CD4-positive, alpha-beta T cell treated with Interferon gamma for 1 hour (primary cell): ENCODE data around the gene SUV39H2.
"Not testable (repeated sequence)": the region's sequence is repeated elsewhere in the genome, so short reads cannot be mapped to it uniquely, and the experiment has no call there.

Source experiments
- DNase-seq: peaks from one replicate; pipeline ENCODE4 v3.0.0-alpha.2; 2020

SUV39H2 gene

DNA sequence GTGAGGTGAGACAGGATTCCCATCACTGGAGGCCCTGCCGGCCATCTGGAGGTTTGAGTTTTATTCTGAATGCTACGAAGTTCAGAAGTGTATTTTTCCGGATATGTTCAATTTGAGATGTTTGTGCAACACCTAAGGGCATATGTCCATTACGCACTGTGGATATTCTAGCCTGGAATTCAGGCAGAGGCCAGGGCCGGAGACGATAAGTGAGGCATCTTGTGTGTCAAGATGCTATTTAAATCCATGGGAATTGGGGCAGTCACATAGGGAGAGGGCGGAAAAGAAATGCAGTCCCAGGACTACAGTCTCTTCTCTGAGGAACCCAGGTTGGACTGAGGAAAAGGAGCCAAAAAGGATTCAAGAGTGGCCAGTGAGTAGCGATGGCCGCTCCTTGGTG lies 1.9 kb upstream of the SUV39H2 start:
- DNase-seq, result no peak

DNA sequence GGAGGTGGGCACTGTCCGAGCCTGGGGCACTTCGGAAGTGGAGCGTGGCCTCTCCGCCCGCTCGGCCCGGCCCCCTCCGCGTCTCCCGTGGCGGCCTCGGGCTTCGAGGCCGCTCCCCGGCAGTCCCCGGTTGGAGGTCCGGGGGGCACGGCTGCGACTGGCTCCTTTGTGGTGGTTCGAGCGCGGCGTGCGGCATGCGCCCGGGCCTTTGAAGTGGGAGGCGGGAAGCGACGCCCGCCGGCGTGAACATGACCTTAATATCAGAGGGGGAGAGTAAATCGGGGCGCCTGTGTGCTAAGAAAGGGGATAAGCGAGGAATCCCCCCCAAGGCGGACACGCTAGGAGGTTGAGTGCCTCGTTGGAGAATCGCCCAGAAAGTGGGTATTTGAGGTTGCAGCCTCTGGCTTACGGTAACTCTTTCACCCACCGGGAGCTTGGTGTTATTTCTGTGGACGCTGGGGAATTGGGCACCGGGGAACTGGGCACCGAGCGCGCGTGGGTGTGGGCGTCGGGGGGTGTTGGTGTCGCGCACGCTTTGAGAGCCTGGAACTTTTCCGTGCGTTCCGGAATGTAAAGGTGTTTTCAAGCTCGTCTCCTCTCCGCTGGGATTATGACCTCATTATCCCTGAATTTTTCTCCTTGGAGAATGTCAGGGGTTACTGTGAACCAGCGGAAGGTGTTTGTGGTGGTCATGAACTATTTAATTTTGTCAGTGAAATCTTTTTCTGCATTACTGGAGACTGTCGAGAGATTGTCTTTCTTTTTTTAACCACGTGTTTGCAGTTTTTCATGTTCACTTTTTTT lies 660 bp downstream of the SUV39H2 start:
- peak; percentile 19 for DNase-seq

DNA sequence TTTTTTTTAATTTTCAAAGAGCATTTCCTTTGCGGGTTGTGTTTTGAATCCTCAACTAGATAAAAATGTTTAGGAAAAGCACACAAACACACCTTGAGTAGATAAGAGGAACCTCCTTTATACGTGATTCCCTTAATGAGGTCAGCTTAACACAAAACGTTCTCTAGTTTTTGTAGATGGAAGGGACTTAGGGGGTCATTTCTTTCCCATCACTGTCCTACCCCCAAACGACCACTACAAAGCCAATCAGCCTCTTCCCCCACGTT lies 1.2 kb downstream of the SUV39H2 start:
- no peak for DNase-seq

DNA sequence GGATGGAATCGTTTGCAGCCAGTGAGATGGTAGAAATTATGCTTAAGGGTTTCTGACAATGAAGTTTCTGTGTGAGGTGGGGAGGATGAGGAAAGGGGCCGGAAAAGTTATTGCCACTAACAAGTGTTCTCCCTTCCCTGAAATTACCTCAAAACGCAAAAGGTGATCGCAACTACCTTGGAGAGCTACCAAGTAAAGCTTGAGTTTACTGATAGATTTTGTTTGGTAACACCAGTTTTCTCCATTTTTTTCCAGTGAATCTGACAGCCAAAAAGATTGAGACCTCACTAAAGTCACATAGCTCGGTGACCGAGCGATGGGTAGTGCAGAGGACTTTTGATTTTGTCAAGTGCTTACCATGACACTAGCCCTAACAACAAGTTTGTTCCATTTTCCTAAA lies 1.6 kb downstream of the SUV39H2 start:
- DNase-seq, result no peak

DNA sequence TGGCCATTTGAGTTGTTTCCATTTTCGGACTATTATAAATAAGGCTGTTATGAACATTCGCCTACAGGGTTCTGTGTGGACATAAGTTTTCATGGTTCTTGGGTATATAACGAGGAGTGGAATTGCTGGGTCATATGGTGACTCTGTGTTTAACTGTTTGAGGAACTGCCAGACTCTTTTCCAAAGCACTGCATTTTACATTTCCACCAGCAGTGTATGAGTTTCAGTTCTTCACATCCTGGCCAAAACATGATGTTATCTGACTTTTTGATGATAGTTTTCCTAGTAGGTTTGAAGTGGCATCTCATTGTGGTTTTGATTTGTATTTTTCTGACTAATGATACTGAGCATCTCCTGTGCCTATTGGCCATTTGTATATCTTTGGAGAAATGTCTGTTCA lies 5.4 kb downstream of the SUV39H2 start:
- no peak for DNase-seq

DNA sequence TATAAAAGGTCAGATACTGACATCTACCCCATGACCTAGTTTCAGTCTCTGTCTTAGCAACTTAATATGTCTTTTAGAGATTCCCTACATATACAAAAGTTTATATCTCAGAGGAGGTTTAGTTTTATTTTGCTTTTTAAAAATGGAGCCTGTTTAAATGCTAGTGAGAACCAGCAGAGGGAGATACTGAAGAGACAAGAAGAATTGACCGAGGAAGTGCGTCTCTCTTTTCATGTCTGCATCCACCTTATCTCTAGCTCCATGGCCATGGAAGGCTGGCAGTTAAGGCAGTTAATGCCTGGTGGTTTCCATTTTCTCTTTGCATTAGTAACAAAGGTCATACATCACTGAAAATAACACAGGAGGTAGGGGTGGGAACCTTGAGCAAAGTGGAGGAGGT lies 10.7 kb downstream of the SUV39H2 start:
- no peak for DNase-seq

DNA sequence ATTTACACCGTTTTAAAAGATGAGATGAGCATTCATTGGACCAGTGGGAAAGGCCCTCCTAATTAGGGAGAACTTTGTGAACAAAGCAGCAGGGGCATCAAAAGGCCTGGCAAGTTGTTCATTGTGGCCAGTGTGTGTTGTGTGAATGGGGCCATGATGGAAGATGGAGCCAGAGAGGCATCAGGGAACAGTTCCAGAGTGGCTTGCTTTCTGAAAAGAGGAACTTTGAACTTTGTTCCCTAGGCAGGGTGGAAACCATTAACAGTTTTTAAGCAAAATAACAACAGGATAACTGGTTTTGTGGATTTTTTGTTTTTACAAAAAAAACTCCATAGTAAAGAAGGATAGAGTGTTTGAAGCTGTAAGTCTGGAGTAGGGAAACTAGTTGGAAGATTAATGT lies 12.5 kb downstream of the SUV39H2 start:
- DNase-seq, result no peak

DNA sequence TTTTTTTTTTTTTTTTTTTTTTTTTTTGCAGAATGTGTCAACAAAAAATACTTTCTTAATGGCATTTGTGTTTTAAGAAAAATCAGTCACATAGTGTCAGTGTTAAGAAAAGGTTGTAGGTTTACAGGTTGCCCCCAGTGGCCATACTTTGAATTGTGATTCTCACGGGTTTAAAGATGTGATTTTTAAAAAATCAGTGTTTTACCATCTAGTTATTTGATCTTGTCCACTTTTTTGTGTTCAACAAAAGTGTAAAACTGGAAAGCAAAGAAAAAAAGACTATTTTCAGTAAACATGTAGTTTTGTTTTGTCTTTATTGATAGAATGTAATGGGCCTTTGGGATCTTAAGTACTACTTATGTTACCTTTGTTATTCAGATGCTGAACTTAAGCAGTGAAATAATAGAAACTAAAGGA lies 25.7 kb downstream of the SUV39H2 start:
- peak; percentile 4 for DNase-seq

DNA sequence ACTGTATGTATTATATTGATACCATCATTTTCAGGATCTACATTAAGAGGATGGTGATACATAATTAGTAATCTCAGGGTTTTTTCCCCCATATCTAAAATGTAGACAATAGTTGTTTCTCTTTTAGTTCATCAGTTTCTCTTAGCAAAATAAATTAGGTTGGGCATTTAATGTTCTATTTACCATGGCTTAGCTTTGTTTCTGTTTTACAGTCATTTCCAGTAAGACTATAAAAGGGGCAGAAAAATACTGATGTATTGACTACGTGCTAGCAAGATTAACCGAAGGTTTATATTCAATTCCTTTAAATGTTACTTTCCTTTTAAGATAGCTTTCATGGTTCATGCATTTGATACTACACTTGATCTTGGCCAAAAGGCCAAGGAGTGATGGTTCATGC lies 26.2 kb downstream of the SUV39H2 start:
- DNase-seq, result no peak

DNA sequence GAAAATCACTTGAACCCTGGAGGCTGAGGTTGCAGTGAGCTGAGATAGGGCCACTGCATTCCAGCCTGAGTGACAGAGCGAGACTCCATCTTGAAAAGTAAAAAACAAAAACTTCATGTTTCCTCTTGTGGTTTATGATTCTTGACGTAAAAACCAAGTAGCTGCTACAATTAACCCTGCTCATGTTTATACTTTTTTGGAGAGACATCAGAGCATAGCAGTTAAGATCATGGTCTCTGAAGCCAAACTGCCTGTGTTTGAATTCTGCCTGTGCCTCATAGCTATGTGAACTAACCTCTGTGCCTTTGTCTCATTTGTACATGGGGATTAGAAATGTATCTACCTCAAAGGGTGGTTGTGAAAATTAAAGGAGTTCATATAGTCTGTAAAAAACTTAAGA lies 27.2 kb downstream of the SUV39H2 start:
- no peak for DNase-seq

DNA sequence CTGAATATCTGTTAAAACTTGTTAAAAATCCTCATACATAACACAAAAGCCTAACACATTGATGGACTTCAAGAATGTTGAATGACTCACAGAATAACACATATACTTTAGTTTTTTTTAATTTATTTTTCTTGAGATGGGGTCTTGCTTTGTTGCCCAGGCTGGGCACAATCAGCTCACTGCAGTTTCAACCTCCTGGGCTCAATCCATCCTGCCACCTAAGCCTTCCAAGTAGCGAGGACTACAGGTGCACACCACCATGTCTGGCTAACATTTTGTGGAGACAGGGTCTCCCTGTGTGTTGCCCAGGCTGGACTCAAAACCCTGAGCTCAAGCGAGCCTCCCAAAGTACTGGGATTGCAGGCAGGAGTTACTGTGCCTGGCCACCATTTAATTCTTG lies 28.1 kb downstream of the SUV39H2 start:
- no peak for DNase-seq

DNA sequence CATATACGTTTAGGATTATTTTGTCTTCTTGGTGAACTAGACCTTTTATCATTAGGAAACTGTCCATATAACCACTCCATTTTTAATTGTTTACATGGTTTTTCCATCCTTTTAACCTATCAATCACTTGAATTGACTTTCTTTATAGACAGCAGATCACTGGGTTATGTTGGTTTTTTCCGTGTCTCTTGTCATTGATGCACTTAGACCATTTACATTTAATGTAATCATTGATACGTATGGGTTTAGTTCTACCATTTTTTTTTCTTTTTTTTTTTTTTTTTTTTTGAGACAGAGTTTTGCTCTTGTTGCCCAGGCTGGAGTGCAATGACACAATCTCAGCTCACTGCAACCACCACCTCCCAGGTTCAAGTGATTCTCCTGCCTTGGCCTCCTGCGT lies 28.9 kb downstream of the SUV39H2 start:
- not testable (repeated sequence) for DNase-seq

DNA sequence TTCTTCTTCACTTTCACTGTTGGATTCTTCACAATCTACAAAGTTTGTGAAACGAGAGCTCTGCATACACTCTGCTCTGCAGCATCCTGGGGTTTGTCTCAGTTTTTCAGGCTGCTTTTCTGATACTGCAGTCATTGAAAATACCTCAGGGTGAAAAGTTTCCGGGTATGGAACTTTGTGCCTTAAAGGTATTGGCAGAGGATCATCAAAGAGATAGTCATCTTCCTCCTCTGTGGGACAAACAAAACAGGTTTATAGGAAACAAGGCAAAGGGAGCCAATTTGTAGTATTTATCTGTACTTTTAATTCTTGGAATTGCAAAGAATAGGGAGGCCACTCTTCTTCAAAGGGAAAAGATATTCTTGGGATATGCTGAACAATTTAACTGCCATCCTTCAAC lies 30.4 kb downstream of the SUV39H2 start:
- DNase-seq, result no peak

DNA sequence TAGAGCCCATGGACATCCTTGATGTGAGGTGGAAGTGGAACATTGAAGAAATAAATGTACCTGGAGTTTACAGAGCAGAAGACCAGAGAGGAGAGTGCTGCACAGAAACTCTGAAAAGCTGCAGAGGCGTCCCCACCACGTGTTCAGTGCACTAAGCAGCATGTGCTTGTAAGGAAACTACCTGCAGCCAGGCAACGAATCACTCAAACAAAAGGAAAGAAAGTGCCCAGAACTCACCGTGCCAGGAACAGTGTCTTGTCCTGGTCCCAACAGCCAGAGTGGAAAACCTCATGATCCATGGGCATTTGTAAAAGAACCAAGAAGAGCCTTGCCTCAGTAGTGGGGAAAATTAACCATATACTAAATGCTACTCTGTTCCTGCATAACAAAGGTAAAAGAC lies 32.3 kb downstream of the SUV39H2 start:
- DNase-seq, result no peak

DNA sequence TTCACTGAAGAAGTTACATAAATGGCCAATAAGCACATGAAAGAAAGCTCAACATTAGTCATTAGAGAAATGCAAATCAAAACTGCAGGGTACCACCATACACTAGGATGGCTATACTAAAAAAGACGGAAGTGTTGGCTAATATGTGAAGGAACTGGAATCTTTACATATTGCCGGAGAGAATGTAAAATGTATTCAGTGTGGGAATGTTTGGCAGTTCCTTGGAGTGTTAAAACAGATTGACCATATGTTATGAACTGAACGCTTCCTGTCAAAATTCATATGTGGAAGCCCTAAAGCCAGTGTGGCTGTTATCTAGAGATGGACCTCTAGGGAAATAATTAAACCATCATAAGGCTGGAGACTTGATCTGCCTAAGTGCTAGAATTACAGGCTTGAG lies 33.1 kb downstream of the SUV39H2 start:
- DNase-seq, result no peak

DNA sequence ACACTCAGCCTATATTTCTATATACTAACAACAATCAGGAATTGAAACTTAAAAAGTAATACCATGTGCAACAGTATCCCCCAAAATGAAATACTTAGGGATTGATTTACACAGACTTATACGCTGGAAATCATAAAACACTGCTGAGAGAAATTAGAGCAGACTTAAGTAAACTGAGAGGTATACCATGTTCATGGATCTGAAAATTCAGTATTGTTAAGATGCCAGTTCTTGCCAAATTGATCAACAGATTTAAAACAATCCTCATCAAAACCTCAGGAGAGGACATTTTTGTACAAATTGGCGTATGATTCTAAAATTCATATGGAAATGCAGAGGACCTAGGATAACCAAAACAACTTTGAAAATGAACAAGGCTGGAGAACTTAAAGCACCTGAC lies 37.9 kb downstream of the SUV39H2 start:
- DNase-seq, result no peak

DNA sequence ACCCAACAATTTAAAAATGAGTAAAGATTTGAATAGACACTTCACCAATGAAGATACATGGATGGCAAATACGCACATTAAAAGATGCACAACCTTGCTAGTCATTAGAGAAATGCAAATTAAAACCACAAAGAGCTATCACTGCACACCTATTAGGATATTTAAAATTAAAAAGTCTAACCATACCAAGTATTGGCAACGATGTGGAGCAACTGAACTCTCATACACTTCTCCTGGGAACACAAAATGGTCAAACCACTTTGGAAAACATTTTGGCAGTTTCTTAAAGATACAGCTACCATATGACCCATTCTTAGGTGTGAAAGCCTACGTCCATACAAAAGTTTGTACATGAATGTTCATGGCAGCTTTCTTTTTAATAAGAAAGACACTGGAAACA lies 39.2 kb downstream of the SUV39H2 start:
- no peak for DNase-seq

DNA sequence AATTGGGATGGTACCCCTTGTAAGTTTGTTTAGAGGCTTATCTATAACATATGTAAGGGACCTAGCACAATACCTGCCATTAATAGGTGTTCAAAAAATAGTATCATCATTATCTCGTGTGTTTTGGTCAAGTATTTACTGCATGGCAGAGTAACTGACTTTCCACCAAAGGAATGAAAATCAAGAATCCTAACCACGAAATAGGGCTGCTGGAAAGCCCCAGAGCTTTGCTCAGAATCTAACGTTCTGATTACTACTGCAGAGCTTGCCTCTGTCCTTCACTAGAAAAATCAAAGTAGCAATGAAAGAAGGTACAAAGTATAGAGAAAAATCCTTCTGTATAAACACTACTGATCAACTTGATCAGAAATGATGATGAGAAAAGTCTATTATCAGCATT lies 40.3 kb downstream of the SUV39H2 start:
- no peak for DNase-seq

DNA sequence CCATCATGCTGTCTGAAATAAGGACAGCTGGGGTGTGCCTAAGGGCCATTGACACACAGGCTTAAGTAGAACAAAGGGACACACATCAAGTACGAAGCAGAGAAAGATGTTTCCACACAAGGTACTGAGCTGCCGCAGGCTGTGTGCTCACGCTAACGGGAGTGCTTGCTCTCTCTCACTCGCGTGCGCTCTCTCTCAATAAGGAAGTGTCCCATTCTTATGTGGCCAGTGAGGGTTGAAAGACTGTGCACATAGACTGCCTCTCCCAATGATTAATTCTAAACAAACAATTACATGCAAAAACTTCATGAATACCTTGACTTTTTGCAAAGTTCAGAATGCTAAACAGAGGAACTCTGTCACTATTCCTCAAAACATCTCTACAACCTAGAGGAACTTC lies 45.3 kb downstream of the SUV39H2 start:
- DNase-seq, result no peak

DNA sequence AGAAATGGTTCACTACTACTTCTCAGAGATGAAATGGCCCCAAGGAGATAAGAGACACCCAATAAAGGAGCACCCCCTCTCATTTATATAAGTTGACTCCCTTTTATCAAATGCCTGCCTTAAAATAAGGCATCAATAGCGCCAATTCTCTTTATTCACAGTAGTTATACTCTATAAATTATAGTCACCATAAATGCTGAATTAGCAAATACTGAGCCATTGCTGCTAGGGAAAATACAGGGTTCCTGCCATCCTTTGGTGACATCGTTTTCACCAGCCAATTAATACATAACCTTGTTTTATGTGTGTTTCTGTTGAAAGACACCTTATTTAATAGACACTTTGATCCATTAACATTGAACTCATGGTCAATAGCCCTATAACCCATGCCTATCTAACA lies 46.6 kb downstream of the SUV39H2 start:
- no peak for DNase-seq

DNA sequence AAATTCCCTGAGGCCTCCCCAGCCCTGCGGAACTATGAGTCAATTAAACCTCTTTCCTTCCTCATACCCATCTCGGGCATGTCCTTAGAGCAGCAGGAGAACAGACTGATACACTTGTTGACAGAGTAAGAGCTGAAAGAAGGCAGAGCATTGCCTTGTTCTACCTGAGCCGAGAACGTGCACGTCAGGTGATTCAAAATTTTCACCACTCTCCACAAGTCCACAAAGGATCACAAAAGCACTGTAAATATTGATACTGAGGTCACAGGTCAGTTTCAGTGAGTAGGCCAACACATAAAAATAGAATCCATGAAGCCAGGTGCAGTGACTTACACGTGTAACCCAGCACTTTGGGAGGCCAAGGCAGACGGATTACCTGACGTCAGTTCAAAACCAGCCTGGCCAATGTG lies 47.4 kb downstream of the SUV39H2 start:
- no peak for DNase-seq

DNA sequence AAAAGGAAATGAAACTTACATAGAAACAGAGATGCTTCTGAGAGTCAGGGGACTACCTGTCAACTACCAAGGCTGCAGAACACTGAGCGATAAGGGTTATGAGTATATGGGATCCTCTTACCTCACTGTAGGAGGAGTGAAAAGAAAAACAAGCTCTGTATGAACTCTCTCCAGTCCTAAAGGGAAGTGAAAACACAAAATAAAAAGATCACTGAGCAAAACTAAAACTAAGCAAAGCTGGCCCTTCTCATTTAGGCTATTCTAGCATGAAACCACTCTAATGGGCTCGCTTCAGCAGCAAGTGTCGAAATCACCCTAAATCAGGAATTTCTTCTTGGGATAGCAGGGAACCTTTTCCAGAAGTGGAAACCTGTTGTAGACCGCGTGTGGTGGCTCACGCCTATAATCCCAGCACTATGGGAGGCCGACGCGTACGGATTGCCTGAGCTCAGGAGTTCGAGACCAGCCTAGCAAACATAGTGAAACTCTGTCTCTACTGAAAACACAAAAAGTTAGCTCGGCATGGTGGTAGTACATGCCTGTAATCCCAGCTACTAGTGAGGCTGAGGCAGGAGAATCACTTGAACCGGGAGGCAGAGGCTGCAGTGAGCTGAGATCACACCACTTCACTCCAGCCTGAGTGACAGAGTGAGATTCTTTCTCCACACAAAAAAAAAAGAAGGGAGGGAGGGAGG lies 48.2 kb downstream of the SUV39H2 start:
- DNase-seq, result no peak

DNA sequence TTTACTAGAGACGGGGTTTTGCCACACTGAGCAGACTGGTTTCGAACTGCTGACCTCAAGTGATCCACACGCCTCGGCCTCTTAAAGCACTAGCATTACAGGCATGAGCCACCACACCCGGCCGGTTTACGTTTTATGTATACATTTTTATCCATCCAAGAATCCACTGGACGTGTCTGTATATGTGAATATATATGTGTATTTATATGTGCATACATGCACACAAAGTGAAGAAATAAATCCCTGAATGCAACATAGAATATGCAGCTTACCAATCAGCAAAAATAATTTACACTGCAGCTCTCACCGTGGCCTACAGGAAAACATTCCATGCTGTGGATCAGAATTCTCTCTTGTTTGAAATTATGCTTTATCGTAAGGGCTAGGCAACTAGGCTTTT lies 51.9 kb downstream of the SUV39H2 start:
- DNase-seq, result no peak

DNA sequence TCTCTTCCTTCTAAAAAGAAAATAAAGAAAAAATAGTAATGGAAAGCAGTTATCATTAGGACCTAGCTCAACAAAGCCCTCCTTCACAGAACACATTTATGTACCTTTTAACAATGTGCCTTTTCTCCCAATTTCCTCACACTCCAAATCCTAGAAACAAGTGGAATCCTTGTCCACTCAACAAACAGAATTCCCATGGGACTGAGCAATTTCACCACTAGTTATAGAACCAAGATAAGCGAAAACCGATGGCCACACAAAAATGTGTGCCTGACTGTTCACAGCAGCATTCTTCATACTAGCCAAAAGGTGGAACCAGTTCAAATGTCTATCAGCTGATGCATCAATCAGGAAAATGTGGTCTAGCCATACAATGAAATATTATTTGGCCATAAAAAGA lies 57.9 kb downstream of the SUV39H2 start:
- DNase-seq, result no peak

DNA sequence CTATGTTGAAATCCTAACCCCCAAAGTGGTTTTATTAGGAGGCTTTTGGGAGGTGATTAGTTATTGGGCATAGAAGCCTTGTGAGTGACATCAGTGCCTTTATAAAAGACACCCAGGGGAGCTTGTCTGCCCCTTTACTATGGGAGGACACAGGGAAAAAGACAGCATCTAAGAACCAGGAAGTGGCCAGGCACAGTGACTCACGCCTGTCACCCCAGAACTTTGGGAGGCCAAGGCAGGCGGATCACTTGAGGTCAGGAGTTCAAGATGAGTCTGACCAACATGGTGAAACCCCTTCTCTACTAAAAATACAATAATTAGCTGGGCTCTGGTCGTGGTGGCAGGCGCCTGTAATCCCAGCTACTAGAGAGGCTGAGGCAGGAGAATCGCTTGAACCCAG lies 60.3 kb downstream of the SUV39H2 start:
- DNase-seq, result peak; percentile 43
